Measurements from ENCODE around the gene SUCLA2.

The SUCLA2 gene

GRCh38 chr13:48019796-48020195 is 18.7 kb upstream of the SUCLA2 start:
- DNase-seq (ENCODE audit: low read depth) = no peak
- TF ChIP-seq POLR2A (IDR thresholded peaks at IDR 0.05; ENCODE audit: extremely low read depth, insufficient read length) (no peak), MAX (IDR thresholded peaks at IDR 0.05; ENCODE audit: low read depth, low read length) (no peak), MYC (IDR thresholded peaks at IDR 0.05; ENCODE audit: low read depth, low read length) (no peak), CTCF (IDR thresholded peaks at IDR 0.05; ENCODE audit: low read depth, low read length) (no peak)
- H3K4me3 ChIP-seq (ENCODE audit: low read depth, low read length) = no peak overlapping the region

GRCh38 chr13:48018637-48019036 is 17.6 kb upstream of the SUCLA2 start:
- no peak overlapping the region for H3K4me3 ChIP-seq (ENCODE audit: low read depth, low read length)
- DNase-seq (ENCODE audit: low read depth) = no peak
- no peak for TF ChIP-seq CTCF (IDR thresholded peaks at IDR 0.05; ENCODE audit: low read depth, low read length)
- no peak for TF ChIP-seq POLR2A (IDR thresholded peaks at IDR 0.05; ENCODE audit: extremely low read depth, insufficient read length)
- TF ChIP-seq MYC (IDR thresholded peaks at IDR 0.05; ENCODE audit: low read depth, low read length) = no peak
- no peak for TF ChIP-seq MAX (IDR thresholded peaks at IDR 0.05; ENCODE audit: low read depth, low read length)

- H3K4me3 ChIP-seq (ENCODE audit: low read depth, low read length) = no peak overlapping the region
- TF ChIP-seq MYC (IDR thresholded peaks at IDR 0.05; ENCODE audit: low read depth, low read length) (no peak), CTCF (IDR thresholded peaks at IDR 0.05; ENCODE audit: low read depth, low read length) (no peak), MAX (IDR thresholded peaks at IDR 0.05; ENCODE audit: low read depth, low read length) (no peak)
Measured at GRCh38 chr13:48014359-48014758, 13.3 kb upstream of the SUCLA2 start.

GRCh38 chr13:48012668-48013067 is 11.6 kb upstream of the SUCLA2 start:
- TF ChIP-seq POLR2A (IDR thresholded peaks at IDR 0.05; ENCODE audit: extremely low read depth, insufficient read length) (no peak), MYC (IDR thresholded peaks at IDR 0.05; ENCODE audit: low read depth, low read length) (no peak), MAX (IDR thresholded peaks at IDR 0.05; ENCODE audit: low read depth, low read length) (no peak), CTCF (IDR thresholded peaks at IDR 0.05; ENCODE audit: low read depth, low read length) (no peak)
- H3K4me3 ChIP-seq (ENCODE audit: low read depth, low read length) = no peak overlapping the region
- no peak for DNase-seq (ENCODE audit: low read depth)

More at GRCh38 chr13:48014359-48014758, 13.3 kb upstream of the SUCLA2 start:
- DNase-seq (ENCODE audit: low read depth) = no peak

- no peak for TF ChIP-seq MYC (IDR thresholded peaks at IDR 0.05; ENCODE audit: low read depth, low read length)
- TF ChIP-seq MAX (IDR thresholded peaks at IDR 0.05; ENCODE audit: low read depth, low read length) = no peak
- no peak for TF ChIP-seq POLR2A (IDR thresholded peaks at IDR 0.05; ENCODE audit: extremely low read depth, insufficient read length)
- TF ChIP-seq CTCF (IDR thresholded peaks at IDR 0.05; ENCODE audit: low read depth, low read length) = no peak
- H3K4me3 ChIP-seq (ENCODE audit: low read depth, low read length) = no peak overlapping the region
- no peak for DNase-seq (ENCODE audit: low read depth)
Measured at GRCh38 chr13:48010698-48011097, 9.6 kb upstream of the SUCLA2 start.

- DNase-seq (ENCODE audit: low read depth) = peak; percentile 85
- H3K4me3 ChIP-seq (ENCODE audit: low read depth, low read length) = no peak overlapping the region
- TF ChIP-seq MAX (IDR thresholded peaks at IDR 0.05; ENCODE audit: low read depth, low read length) = no peak
- no peak for TF ChIP-seq POLR2A (IDR thresholded peaks at IDR 0.05; ENCODE audit: extremely low read depth, insufficient read length)
- no peak for TF ChIP-seq MYC (IDR thresholded peaks at IDR 0.05; ENCODE audit: low read depth, low read length)
- no peak for TF ChIP-seq CTCF (IDR thresholded peaks at IDR 0.05; ENCODE audit: low read depth, low read length)
Measured at GRCh38 chr13:48009284-48009683, 8.2 kb upstream of the SUCLA2 start.

Measured in NB4 (cell line).